ENCODE measurements around the gene NDUFA13.
"Not testable (repeated sequence)": the region's sequence is repeated elsewhere in the genome, so short reads cannot be mapped to it uniquely, and the experiment has no call there.

NDUFA13 gene

GRCh38 chr19:19515642-19516519 lies at the start of gene NDUFA13:
Gene NDUFA13, plus strand, starts transcription at chr19:19516225. Its CDS starts 14 bp downstream, at chr19:19516239.
- peak; percentile 99 for DNase-seq (ENCODE audit: low spot score)

- no peak for DNase-seq (ENCODE audit: low spot score)
Measured at GRCh38 chr19:19468424-19469050, 47.5 kb upstream of the NDUFA13 start.

GRCh38 chr19:19470579-19470978 lies 45.4 kb upstream of the NDUFA13 start:
- no peak for DNase-seq (ENCODE audit: low spot score)

- no peak for DNase-seq (ENCODE audit: low spot score)
Measured at GRCh38 chr19:19471682-19472081, 44.3 kb upstream of the NDUFA13 start.

GRCh38 chr19:19472106-19472505 lies 43.9 kb upstream of the NDUFA13 start:
- DNase-seq (ENCODE audit: low spot score): not testable (repeated sequence)

GRCh38 chr19:19475015-19475765 lies 40.8 kb upstream of the NDUFA13 start:
- no peak for DNase-seq (ENCODE audit: low spot score)

GRCh38 chr19:19475849-19476828 lies 39.9 kb upstream of the NDUFA13 start:
- no peak for DNase-seq (ENCODE audit: low spot score)

GRCh38 chr19:19477705-19478383 lies 38.2 kb upstream of the NDUFA13 start:
- no peak for DNase-seq (ENCODE audit: low spot score)

- DNase-seq (ENCODE audit: low spot score): no peak
Measured at GRCh38 chr19:19480688-19481087, 35.3 kb upstream of the NDUFA13 start.

GRCh38 chr19:19482809-19483596 lies 33.0 kb upstream of the NDUFA13 start:
- no peak for DNase-seq (ENCODE audit: low spot score)

- DNase-seq (ENCODE audit: low spot score): no peak
Measured at GRCh38 chr19:19485161-19485997, 30.6 kb upstream of the NDUFA13 start.

- DNase-seq (ENCODE audit: low spot score): no peak
Measured at GRCh38 chr19:19485998-19486290, 30.1 kb upstream of the NDUFA13 start.

- no peak for DNase-seq (ENCODE audit: low spot score)
Measured at GRCh38 chr19:19486343-19487076, 29.5 kb upstream of the NDUFA13 start.

GRCh38 chr19:19487077-19487949 lies 28.7 kb upstream of the NDUFA13 start:
- no peak for DNase-seq (ENCODE audit: low spot score)

GRCh38 chr19:19487950-19488874 lies 27.8 kb upstream of the NDUFA13 start:
- no peak for DNase-seq (ENCODE audit: low spot score)

- no peak for DNase-seq (ENCODE audit: low spot score)
Measured at GRCh38 chr19:19488875-19489690, 26.9 kb upstream of the NDUFA13 start.
